Measurements from ENCODE around the gene KIDINS220. TPM values are rescaled to one million over a fixed set of nuclear protein-coding genes. Genes with fewer than 3 reads are reported as not detected.

Gene KIDINS220
- total and polyA plus RNA-seq, 9 of the 15 experiments (the other 6 are each of a cell fraction or from before 2014, with no cell fraction given), result 15.2 to 48.0 (median 34.4) TPM

GRCh38 chr2:8877332-8877731 lies 39.9 kb upstream of the KIDINS220 start:
- no TSS peak for BruUV-seq (replicated peaks)
- ChIA-PET POLR2A (interaction anchor here (0.6 to 1.3 kb wide), 2 partner anchors 8 to 12 kb away, joined by 3 to 5 read pairs; no protein-coding TSS in a partner anchor), CTCF (ENCODE audit: low intra/inter-chr PET ratio) (no interaction called here)
- Histone ChIP-seq H2AFZ (ENCODE audit: low read depth, low read length) (no peak overlapping the region), H3K9me3 (replicated peaks; ENCODE audit: control insufficient read depth, insufficient read depth, low read depth, low read length) (no peaks in the 10 kb centered on the region), H3K4me3 (no peak overlapping the region), H3K4me2 (ENCODE audit: insufficient read depth, low read length) (no peak overlapping the region), H3K9ac (ENCODE audit: insufficient read depth in 1 of 2, low read depth in 2 of 2, low read length in 2 of 2) (no peak overlapping the region), H4K20me1 (replicated peaks; ENCODE audit: control insufficient read depth, insufficient read depth, low read length) (no peaks in the 10 kb centered on the region), H3K4me1 (replicated peaks in 1 of 2; ENCODE audit: control insufficient read depth in 2 of 2, insufficient read depth in 2 of 2, low read length in 2 of 2) (peaks cover 0 to 2% of the 10 kb centered on the region in 2 experiments; a peak in 1 of 5 replicates), H3K27me3 (ENCODE audit: control insufficient read depth in 2 of 2, insufficient read depth in 2 of 2, low read length in 2 of 2) (no peaks in the 10 kb centered on the region), H3K27ac (ENCODE audit: extremely low read depth, low read depth, low read length) (no peak overlapping the region), H3K36me3 (ENCODE audit: control insufficient read depth, insufficient read depth, low read length) (peaks cover 85% of the 10 kb centered on the region), H3K79me2 (ENCODE audit: control insufficient read depth, insufficient read depth, low read length) (no peaks in the 10 kb centered on the region), H3K9me1 (ENCODE audit: control insufficient read depth, insufficient read depth, low read length) (no peaks in the 10 kb centered on the region)
- TF ChIP-seq SNIP1 (IDR thresholded peaks at IDR 0.05; ENCODE audit: low read depth) (no peak), ARNT (IDR thresholded peaks at IDR 0.05) (no peak), SMC3 (conservative IDR thresholded peaks at IDR 0.05; ENCODE audit: insufficient read depth, low read depth, low read length) (no peak), BCL6 (CRISPR knock-in tag; IDR thresholded peaks at IDR 0.05) (no peak), TAF7 (tag; IDR thresholded peaks at IDR 0.05) (no peak), TCFL5 (CRISPR knock-in tag; conservative IDR thresholded peaks at IDR 0.05) (no peak), TSC22D4 (tag; IDR thresholded peaks at IDR 0.05) (no peak), ZNF699 (CRISPR knock-in tag; IDR thresholded peaks at IDR 0.05; ENCODE audit: insufficient replicate concordance) (no peak), FOXA3 (CRISPR knock-in tag; conservative IDR thresholded peaks at IDR 0.05 in 1 of 2, IDR thresholded peaks at IDR 0.05 in 1 of 2) (no peak), ZNF277 (CRISPR knock-in tag; IDR thresholded peaks at IDR 0.05; ENCODE audit: borderline replicate concordance) (no peak), YY1 (IDR thresholded peaks at IDR 0.05; ENCODE audit: borderline replicate concordance in 1 of 3, control insufficient read depth in 1 of 3, extremely low read depth in 1 of 3, insufficient read depth in 3 of 3, insufficient read length in 1 of 3, insufficient replicate concordance in 2 of 3, low read depth in 1 of 3, low read length in 2 of 3) (no peak), NR3C1 (CRISPR knock-in tag; IDR thresholded peaks at IDR 0.05) (no peak), ZNF766 (CRISPR knock-in tag; conservative IDR thresholded peaks at IDR 0.05) (no peak), BACH1 (tag; IDR thresholded peaks at IDR 0.05) (no peak), DNMT1 (IDR thresholded peaks at IDR 0.05) (no peak), MYC (IDR thresholded peaks at IDR 0.05; ENCODE audit: low read depth, low read length) (no peak), MYC (CRISPR knock-in tag; IDR thresholded peaks at IDR 0.05; ENCODE audit: borderline replicate concordance, low read depth) (no peak)
- no peak for ATAC-seq
- no peak for DNase-seq (ENCODE audit: extremely low read depth in 1 of 4, low spot score in 3 of 4)
- intact Hi-C loops (cut with micrococcal nuclease), result no loop called here
- no peak for FAIRE-seq
- WGBS (ENCODE audit: insufficient coverage, low coverage, missing lambda C conversion rate), result 80% methylated on average over 4 of the region's 4 CpGs
- in situ Hi-C loops (cut with MboI), result no loop called here

Data from K562 (cell line).